Hypothalamus (tissue), 51 donors: ENCODE results near the gene CERCAM.
A peak's percentile ranks its signal among the peaks of the same experiment; 100 is the strongest.
"Not testable (repeated sequence)": the region's sequence is repeated elsewhere in the genome, so short reads cannot be mapped to it uniquely, and the experiment has no call there.

Experiments
- DNase-seq, 51 donors: peaks; one replicate each; lab custom pipeline; 2025; lab: John Stamatoyannopoulos, UW

CERCAM gene

DNA sequence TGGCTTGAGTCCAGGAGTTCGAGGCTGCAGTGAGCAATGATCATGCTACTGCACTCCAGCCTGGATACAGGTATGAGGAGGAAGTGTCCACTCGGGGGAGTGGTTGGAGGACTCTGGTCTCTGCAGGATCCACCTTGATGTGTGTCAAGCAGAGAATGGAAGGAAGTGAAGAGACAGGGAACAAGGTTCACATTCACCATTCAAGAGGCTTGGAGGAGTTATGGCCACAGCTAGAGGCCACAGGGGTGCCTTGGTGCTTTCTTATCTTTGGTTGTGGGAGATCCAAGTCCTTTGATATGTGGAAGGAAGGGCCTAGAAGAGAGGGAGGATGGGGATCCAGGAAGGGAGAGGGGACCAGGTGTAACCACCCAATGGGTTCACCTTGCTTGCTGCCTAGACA lies 5.4 kb upstream of the CERCAM start:
- DNase-seq: peak in 1 of 51 donors; percentile 16

DNA sequence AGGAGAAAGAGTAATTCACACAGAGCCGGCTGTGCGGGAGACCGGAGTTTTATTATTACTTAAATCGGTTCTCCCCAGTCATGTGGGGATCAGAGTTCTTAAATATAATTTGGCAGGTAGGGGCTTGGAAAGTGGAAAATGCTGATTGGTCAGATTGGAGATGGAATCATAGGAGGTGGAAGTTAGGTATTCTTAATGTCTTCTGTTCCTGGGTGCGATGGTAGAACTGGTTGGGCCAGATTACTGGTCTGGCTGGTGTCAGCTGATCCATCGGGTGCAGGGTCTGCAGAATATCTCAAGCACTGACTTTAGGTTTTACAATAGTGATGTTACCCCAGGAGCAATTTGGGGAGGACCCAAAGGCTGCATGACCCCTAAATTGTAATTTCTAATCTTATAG lies 4.6 kb upstream of the CERCAM start:
- no peak for DNase-seq

DNA sequence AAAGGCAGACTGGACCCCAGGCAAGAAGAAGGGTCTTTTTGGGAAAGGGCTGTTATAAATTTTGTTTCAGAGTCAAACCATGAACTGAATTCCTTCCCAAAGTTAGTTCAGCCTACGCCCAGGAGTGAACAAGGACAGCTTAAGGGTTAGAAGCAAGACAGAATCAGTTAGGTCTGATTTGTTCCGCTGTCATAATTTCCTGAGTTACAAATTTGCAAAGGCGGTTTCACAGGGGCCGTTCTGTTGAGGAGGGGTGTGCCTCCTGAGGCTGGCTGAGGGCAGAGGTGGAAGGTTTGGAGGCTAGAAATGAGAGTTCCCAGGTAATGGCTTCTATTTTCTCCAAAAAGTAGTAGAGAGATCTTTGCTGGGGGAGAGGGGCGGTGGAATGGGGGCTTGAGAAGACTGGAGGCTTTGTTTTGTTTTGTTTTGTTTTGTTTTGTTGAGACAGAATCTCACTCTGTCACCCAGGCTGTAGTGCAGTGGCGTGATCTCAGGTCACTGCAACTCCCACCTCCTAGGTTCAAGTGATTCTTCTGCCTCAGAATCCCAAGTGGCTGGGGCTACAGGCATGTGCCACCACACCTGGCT lies 4.1 kb upstream of the CERCAM start:
- DNase-seq: peak in 1 of 51 donors; percentile 32

DNA sequence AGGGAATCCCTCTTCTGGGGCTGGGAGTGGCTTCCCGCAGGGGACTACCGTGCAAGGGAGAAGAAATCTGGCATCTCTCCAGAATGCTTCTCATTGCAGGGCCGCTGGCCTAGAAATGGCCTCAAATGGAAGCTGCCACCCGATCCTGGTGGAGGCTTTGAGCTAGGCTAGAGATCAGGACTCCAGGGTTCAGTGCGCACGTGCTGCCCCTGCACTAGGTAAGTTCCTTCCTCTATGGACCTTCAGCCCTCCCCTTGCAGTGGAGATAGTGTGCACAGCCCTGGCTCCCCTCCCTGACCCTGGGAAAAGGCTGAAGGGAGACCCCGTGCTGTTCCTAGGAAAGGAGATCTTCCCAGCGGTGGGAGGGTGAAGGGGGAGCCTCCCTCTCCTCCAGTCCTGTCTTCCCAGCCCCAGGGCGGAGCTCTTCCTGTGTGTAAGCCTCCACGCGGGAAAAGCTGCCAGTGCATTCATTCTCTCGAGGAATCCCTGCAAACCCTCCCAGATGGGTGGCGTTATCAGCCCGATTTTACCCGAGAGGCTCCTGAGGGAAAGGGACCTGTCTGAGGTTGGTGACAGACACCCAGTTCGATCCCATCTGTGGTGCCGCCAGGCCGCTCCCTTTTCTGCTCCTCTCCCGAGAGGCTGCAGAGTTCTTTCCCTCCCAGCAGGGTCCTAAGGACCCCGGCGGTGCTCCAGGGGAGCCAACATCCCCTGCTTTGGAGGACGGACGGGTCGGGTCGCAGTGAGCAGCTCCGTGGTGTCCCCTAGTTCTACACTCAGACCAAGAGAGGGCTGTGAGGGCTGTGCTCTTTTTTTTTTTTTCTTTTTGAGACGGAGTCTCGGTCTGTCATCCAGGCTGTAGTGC lies 1.4 kb upstream of the CERCAM start:
- DNase-seq: peak in 11 of 51 donors; percentile 14 to 60 (median 35)

DNA sequence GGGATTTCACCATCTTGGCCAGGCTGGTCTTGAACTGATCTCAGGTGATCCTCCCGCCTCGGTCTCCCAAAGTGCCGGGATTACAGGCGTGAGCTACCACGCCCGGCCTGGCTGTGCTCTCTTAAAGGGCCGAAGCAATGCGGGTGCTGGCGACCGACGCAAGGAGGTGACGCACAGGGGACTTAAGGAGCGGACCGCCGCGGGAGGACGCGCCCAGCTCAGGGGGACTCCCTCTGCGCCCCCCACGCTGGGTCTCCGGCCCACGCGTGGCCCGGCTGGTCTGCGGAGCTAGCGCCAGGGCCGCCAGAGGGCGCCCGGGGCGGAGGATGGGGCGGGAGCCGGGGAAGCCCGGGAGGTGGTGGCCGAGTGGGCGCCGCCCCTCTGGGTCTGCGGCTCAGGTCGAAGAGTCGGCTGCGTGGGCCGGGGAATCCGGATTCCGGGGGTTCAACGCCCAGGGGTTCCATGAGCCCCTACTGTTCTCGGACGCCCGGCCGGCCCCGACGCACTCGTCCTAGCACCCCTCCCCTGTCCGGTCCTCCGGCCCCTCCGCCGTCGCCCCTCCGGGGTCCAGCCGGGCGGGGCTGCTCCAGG lies 502 bp upstream of the CERCAM start:
- DNase-seq: peak in 38 of 51 donors; percentile 23 to 78 (median 56)

DNA sequence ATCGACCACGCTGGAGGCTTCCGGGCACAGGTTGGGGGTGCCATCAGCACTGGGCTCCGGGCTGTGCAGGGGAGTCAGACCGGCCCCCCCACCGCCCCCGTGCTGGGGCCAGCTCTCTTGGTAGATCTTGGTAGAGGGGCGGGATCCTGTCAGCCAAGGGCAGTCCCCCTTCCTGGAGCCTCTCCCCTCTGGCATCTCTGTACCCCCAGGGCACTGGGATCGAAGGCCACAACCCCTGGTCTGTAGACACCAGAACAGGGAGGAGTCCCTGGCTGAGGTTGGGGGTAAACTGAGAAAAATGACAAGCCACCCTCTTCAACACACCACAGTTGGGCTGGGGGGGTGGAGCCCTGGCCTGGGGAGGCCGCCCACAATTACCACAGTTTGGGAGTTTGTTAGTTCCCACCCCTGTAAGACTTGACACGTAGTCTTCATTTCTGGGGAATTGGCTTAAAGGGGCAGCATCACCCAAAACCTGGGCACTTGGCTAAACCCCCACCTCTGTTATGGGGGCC lies 882 bp downstream of the CERCAM start:
- no peak for DNase-seq

DNA sequence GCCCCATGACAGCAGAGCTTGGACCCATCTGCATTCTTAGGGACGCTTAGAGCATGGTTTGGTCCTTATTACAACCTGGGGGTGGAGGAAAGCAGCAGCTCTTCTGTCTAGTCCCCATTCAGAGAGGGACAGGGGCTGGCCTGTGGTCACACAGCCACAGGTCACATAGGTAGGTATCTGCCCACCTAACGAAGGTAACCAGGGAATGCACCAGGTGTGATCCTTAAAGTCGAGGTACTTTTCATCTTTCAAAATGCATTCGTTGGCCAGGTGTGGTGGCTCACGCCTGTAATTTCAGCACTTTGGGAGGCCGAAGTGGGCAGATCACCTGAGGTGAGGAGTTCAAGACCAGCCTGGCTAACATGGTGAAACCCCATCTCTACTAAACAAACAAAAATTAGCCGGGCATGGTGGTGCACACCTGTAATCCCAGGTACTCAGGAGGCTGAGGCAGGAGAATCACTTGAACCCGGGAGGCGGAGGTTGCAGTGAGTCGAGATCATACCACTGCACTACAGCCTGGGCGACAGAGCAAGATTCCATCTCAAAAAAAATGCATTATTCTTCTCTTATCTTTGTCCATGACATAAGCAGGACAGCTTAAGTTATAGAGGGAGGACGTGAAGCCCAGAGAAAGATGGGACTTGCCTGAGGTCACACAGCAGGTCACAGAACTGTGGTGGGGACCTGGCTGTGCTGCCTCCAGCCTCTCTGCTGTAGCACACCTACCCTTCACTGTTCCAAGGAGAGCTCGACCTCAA lies 1.5 kb downstream of the CERCAM start:
- not testable (repeated sequence) for DNase-seq

DNA sequence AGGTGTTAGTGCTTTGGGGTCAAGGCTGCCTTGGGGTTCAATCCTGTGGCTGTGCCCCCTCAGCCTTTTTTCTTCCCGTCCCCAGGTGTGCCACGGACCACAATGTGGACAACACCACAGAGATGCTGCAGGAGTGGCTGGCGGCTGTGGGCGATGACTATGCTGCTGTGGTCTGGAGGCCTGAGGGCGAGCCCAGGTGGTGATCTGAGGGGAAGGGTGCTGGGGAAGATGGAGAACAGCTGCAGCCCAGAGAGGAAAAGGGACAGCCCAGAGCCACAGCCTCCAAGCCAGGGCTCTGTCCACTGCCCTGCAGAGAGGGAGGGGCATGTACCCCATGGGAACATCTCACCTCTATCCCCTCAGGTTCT lies 2.1 kb downstream of the CERCAM start:
- no peak for DNase-seq

DNA sequence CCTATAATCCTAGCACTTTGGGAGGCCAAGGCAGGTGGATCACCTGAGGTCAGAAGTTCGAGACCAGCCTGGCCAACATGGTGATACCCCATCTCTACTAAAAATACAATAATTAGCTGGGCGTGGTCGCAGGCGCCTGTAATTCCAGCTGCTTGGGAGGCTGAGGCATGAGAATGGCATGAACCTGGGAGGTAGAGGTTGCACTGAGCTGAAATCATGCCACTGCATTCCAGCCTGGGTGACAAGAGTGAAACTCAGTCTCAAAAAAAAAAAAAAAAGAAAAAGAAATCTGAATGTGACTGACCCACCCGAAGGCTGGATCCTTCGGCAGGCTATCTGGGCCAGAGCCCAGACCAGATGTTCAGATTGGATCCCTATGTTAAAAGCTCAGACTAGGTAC lies 2.7 kb downstream of the CERCAM start:
- DNase-seq: not testable (repeated sequence)

DNA sequence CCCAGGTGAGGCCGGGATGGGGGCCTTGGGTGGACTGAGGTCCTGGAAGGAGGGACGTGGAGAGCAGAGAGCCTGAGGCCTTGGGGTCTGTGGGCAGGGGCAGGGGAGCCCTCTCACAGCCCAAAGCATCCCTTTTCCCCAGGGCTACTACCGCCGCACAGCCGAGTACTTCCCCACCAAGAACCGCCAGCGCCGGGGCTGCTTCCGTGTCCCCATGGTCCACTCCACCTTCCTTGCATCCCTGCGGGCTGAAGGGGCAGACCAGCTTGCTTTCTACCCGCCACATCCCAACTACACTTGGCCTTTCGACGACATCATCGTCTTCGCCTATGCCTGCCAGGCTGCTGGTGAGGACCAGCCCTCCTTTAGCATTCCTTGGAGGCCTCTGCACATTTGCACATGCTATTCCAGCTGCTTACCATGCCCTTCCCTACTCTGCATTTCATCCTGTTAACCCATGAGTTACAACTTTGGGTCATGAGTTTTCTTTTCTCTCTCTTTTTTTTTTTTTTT lies 3.7 kb downstream of the CERCAM start:
- DNase-seq: no peak

DNA sequence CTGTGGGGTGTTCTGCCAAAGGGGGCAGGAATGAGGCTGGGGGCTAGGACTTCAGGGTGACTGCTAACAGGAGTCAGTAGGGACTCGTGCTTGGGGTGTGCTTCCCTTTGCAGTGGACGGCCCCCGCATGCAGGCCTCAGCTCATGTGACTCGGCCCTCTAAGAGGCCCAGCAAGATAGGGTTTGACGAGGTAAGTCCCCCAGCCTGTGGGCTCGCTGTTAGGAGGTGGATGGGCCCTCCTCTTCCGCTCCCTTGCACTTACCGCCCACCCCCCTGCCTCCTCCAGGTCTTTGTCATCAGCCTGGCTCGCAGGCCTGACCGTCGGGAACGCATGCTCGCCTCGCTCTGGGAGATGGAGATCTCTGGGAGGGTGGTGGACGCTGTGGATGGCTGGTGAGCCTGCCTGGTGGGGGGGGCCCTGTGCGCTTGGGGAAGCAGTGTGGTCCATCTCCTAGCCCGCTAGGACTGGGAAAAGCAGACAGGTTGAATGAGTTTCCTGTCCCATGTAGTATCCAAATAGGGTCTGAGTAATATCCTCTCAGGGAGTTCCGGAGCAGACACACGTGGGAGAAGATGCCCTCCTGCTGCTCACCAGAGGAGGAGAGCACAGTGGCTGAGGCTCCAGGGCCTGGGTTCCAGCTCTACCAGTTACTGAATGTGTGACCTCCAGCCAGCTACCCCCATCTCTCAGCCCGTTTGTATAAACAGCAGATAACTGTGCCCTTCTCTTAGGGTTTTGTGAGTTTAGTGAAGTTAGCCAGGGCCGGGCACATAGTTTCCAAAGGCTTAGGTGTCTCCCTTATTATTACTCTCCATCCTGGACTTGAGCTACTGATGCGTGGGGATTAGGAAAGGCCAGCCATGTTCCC lies 8.2 kb downstream of the CERCAM start:
- no peak for DNase-seq

DNA sequence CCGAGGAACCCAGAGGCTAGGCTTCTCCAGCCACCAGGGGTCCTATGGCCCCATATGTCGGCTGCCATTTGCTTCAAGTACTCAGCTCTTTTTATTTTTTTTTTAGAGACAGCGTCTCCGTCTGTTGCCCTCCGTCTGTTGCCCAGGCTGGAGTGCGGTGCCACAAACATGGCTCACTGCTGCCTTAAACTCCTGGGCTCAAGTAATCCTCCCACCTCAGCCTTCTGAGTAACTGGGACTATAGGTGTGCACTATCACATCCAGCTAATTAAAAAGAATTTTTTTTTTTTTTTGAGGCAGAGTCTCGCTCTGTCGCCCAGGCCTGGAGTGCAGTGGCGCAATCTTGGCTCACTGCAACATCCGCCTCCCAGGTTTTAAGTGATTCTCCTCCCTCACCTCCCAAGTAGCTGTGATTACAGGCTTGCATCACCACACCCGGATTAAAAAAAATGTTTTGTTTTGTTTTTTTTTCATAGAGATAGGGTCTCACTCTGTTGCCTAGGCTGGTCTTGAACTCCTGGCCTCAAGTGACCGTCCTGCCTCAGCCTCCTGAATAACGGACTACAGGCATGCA lies 8.9 kb downstream of the CERCAM start:
- no peak for DNase-seq

DNA sequence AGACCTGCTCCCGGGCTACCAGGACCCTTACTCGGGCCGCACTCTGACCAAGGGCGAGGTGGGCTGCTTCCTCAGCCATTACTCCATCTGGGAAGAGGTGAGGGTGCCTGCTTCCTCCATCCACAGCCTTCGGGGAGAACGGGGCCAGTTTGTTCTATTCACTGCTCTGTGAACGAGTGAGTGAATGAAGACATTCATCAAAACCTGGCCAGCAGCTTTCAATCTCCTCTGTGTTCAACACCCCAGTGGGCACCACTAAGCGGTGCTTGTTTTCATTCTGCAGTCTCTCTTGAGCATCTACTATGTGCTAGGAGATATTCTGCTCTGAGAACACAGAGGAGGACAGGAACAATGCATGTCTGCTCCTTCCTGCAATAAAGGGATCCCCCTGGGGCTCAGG lies 10.6 kb downstream of the CERCAM start:
- peak in 3 of 51 donors; percentile 29 to 40 (median 30) for DNase-seq

DNA sequence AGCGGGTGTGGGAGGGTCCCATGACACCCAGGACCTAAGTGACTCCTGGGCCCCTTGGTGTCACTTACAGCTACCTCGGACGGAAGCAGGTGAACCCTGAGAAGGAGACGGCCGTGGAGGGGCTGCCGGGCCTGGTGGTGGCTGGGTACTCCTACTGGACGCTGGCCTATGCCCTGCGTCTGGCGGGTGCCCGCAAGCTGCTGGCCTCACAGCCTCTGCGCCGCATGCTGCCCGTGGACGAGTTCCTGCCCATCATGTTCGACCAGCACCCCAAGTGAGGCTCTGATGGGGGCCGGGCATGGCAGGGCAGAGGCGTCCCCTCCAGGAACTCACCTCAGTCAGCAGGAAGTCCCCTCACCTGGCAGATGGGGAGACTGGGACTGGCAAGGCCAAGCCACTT lies 13.7 kb downstream of the CERCAM start:
- DNase-seq: no peak

DNA sequence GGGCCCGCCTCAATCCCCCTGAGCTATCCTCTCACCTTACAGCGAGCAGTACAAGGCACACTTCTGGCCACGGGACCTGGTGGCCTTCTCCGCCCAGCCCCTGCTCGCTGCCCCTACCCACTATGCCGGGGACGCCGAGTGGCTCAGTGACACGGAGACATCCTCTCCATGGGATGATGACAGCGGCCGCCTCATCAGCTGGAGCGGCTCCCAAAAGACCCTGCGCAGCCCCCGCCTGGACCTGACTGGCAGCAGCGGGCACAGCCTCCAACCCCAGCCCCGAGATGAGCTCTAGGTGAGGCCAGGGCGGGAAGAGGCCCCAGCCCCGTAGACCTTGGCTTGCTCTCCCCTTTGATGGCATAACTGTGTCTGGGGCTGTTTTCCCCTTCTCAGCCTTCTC lies 15.0 kb downstream of the CERCAM start:
- DNase-seq: no peak

DNA sequence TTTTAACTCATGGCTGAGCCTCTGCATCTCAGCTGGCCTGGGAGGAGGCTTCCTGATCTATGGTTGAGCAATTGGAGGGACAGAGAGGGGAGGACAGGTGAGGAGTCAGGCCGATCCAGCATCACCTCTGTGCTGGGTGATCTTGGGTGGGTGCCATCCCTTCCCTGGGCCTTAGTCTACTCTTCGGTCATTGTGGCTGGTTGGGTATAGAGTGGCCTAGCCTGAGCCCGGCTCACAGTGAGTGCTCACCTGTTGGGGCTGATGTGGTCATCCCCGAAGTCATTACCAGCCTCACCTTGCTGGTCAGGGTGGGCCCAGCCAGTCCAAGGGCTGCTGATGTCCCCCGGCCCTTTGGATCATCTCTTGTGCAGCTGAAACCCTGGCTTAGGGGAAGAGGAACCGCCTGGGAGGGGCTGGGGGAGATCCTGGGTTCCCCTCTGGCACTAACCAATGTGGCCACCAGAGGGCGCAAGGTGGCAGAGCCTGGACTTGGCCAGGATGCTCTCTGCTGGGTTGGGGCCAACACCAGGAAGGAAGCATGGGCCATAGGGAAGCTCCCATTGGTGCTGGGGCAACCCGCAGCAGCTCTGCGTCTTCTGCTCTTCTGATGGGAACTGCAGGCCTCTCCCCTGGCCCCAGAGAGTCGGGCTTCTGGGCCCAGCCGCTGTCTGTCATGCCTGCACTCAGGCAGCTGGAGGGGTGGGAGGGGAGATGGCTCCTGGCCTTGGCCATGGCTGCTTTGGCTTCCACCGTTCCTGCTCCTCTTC lies 17.9 kb downstream of the CERCAM start:
- DNase-seq: peak in 49 of 51 donors; percentile 8 to 88 (median 61)

DNA sequence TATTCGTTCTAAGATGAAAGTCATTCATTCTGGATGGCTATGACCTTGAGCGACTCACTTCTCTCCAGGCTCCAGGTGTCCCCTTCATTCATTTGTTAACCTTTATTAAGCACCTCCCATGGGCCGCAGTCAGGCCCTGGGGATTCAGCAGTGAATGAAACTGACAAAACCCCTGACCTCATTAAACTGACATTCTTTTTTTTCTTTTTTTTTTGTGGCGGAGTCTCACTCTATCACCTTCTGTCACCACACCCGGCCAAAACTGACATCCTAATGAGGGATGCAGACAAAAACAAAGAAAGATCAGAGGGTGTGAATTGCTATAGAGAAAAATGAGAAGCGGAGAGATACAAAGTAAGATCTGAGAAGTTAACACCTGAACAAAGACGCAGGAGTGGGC lies 18.6 kb downstream of the CERCAM start:
- no peak for DNase-seq

DNA sequence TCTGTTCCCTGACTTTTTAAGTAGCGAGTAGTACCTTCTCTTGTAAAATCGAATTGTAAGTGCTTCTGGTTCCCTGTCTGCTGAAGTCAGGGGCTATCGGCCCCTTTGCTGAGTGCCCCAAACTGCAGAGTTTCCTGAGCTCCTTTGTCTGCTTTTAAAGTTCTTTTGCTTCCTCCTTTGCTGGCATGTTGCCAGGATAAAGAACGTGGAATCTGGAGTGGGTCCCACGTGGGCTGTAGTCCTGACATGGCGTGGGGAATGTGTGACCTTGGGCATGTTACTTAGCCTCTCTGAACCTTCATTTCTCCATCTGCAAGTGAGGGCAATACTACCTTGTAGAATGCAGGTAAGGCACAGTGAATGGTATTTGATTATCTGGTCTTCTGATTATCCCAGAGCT lies 21.5 kb downstream of the CERCAM start:
- no peak for DNase-seq

DNA sequence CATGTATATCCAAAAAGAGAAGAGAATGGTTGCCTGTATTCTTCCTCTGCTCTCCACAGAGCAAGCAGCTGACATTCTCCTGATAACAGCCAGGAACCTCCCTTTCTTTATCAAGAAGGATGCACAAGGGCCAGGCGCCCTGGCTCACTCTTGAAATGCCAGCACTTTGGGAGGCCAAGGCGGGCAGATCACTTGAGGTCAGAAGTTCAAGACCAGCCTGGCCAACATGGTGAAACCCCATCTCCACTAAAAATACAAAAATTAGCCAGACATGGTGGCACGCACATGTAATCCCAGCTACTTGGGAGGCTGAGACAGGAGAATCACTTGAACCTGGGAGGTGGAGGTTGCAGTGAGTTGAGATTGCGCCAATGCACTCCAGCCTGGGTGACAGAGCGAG lies 25.8 kb downstream of the CERCAM start:
- not testable (repeated sequence) for DNase-seq
